ENCODE measurements around the gene GRIN2A. TPM values are rescaled to one million over a fixed set of nuclear protein-coding genes. Genes with fewer than 3 reads are reported as not detected.

GRIN2A gene
- polyA plus RNA-seq, 1 donor from 2014 or later = 0.11 TPM

DNA sequence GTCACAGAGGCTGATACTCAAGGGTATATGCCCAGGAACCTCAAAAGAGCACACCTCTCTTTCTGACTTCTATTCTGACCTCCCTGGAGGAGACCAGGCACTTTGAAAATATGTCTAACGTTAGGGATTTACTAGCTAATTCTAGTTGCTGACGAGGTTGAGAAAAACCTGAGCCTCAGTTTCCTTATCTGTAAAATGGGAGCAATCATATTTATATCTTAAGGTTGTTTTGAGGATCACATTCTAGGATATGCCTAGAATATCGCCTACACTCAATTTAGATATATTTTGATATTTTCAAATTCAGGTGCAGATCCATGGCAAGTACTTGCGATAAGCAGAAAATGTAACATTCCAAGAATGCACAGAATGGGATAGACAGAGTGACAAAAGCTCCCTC, 425.8 kb downstream of the GRIN2A start:
- no peak overlapping the region for H2AFZ ChIP-seq (ENCODE audit: low read depth, low read length)
- H3K9me2 ChIP-seq (ENCODE audit: insufficient read depth, low read length) = no peaks in the 10 kb centered on the region
- no peak overlapping the region for H3K27ac ChIP-seq (ENCODE audit: low read length)
- no peak for TF ChIP-seq EZH2 (IDR thresholded peaks at IDR 0.05; ENCODE audit: borderline replicate concordance, insufficient read depth, low read length, poor library complexity, severe bottlenecking)
- TF ChIP-seq MXI1 (conservative IDR thresholded peaks at IDR 0.05; ENCODE audit: poor library complexity, severe bottlenecking) = no peak
- no peak for TF ChIP-seq POLR2AphosphoS5 (IDR thresholded peaks at IDR 0.05)
- no peak for TF ChIP-seq SMC3 (conservative IDR thresholded peaks at IDR 0.05; ENCODE audit: poor library complexity)
- TF ChIP-seq EP300 (conservative IDR thresholded peaks at IDR 0.05; ENCODE audit: poor library complexity, severe bottlenecking) = no peak
- no peak for TF ChIP-seq RAD21 (conservative IDR thresholded peaks at IDR 0.05)
- TF ChIP-seq, protein P1, sequence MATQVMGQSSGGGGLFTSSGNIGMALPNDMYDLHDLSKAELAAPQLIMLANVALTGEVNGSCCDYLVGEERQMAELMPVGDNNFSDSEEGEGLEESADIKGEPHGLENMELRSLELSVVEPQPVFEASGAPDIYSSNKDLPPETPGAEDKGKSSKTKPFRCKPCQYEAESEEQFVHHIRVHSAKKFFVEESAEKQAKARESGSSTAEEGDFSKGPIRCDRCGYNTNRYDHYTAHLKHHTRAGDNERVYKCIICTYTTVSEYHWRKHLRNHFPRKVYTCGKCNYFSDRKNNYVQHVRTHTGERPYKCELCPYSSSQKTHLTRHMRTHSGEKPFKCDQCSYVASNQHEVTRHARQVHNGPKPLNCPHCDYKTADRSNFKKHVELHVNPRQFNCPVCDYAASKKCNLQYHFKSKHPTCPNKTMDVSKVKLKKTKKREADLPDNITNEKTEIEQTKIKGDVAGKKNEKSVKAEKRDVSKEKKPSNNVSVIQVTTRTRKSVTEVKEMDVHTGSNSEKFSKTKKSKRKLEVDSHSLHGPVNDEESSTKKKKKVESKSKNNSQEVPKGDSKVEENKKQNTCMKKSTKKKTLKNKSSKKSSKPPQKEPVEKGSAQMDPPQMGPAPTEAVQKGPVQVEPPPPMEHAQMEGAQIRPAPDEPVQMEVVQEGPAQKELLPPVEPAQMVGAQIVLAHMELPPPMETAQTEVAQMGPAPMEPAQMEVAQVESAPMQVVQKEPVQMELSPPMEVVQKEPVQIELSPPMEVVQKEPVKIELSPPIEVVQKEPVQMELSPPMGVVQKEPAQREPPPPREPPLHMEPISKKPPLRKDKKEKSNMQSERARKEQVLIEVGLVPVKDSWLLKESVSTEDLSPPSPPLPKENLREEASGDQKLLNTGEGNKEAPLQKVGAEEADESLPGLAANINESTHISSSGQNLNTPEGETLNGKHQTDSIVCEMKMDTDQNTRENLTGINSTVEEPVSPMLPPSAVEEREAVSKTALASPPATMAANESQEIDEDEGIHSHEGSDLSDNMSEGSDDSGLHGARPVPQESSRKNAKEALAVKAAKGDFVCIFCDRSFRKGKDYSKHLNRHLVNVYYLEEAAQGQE (IDR thresholded peaks at IDR 0.05; ENCODE audit: borderline replicate concordance) = no peak
- no peak for TF ChIP-seq TAF1 (IDR thresholded peaks at IDR 0.05; ENCODE audit: low read depth)
- TF ChIP-seq, protein P2, sequence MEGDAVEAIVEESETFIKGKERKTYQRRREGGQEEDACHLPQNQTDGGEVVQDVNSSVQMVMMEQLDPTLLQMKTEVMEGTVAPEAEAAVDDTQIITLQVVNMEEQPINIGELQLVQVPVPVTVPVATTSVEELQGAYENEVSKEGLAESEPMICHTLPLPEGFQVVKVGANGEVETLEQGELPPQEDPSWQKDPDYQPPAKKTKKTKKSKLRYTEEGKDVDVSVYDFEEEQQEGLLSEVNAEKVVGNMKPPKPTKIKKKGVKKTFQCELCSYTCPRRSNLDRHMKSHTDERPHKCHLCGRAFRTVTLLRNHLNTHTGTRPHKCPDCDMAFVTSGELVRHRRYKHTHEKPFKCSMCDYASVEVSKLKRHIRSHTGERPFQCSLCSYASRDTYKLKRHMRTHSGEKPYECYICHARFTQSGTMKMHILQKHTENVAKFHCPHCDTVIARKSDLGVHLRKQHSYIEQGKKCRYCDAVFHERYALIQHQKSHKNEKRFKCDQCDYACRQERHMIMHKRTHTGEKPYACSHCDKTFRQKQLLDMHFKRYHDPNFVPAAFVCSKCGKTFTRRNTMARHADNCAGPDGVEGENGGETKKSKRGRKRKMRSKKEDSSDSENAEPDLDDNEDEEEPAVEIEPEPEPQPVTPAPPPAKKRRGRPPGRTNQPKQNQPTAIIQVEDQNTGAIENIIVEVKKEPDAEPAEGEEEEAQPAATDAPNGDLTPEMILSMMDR (IDR thresholded peaks at IDR 0.05; ENCODE audit: poor library complexity, severe bottlenecking) = no peak
- no peaks in the 10 kb centered on the region for H3F3A ChIP-seq (ENCODE audit: insufficient read depth, low read length, poor library complexity, severe bottlenecking)
- no peak overlapping the region for H3K4me3 ChIP-seq (ENCODE audit: low read length)
- H3K4me2 ChIP-seq (ENCODE audit: low read length) = no peak overlapping the region
- H3K27me3 ChIP-seq (ENCODE audit: insufficient read depth, low read depth, low read length) = no peaks in the 10 kb centered on the region
- no peaks in the 10 kb centered on the region for H3K79me2 ChIP-seq (replicated peaks; ENCODE audit: insufficient read depth, low read length)
- no peaks in the 10 kb centered on the region for H3K36me3 ChIP-seq (ENCODE audit: insufficient read depth, low read length)
- no peak overlapping the region for H3K9ac ChIP-seq (ENCODE audit: low read length)
- no peaks in the 10 kb centered on the region for H3K9me3 ChIP-seq (ENCODE audit: low read length)
- H4K20me1 ChIP-seq (ENCODE audit: insufficient read depth) = no peaks in the 10 kb centered on the region

DNA sequence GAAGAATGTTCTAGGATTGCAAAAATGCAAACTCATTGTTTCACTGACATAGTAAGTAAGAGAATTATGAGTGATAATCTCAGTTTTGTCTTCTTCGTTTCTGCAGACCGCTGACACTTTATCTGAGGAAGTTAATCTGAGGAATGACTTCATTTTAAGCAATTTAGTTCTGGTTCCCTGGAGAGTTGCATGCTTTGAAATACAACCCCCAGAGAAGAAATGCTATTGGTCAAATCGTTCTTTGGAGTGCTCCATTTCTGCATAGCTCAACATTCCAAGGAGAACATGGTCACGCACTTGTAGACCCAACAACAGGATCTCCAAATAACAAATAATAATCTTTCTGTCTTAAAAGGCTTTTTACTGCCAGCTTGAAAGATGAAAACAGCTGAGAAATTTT, 427.1 kb downstream of the GRIN2A start:
- Histone ChIP-seq H2AFZ (ENCODE audit: low read depth, low read length) (no peak overlapping the region), H3F3A (ENCODE audit: insufficient read depth, low read length, poor library complexity, severe bottlenecking) (no peaks in the 10 kb centered on the region), H3K36me3 (ENCODE audit: insufficient read depth, low read length) (no peaks in the 10 kb centered on the region), H3K9me2 (ENCODE audit: insufficient read depth, low read length) (no peaks in the 10 kb centered on the region), H3K27me3 (ENCODE audit: insufficient read depth, low read depth, low read length) (no peaks in the 10 kb centered on the region), H3K27ac (ENCODE audit: low read length) (no peak overlapping the region), H4K20me1 (ENCODE audit: insufficient read depth) (no peaks in the 10 kb centered on the region), H3K9ac (ENCODE audit: low read length) (no peak overlapping the region), H3K4me2 (ENCODE audit: low read length) (no peak overlapping the region), H3K79me2 (replicated peaks; ENCODE audit: insufficient read depth, low read length) (no peaks in the 10 kb centered on the region), H3K4me3 (ENCODE audit: low read length) (no peak overlapping the region), H3K9me3 (ENCODE audit: low read length) (no peaks in the 10 kb centered on the region)
- TF ChIP-seq POLR2AphosphoS5 (IDR thresholded peaks at IDR 0.05) (no peak), SMC3 (conservative IDR thresholded peaks at IDR 0.05; ENCODE audit: poor library complexity) (no peak), EZH2 (IDR thresholded peaks at IDR 0.05; ENCODE audit: borderline replicate concordance, insufficient read depth, low read length, poor library complexity, severe bottlenecking) (no peak), MXI1 (conservative IDR thresholded peaks at IDR 0.05; ENCODE audit: poor library complexity, severe bottlenecking) (no peak), TAF1 (IDR thresholded peaks at IDR 0.05; ENCODE audit: low read depth) (no peak), RAD21 (conservative IDR thresholded peaks at IDR 0.05) (no peak), EP300 (conservative IDR thresholded peaks at IDR 0.05; ENCODE audit: poor library complexity, severe bottlenecking) (no peak)
- TF ChIP-seq, protein P2 (IDR thresholded peaks at IDR 0.05; ENCODE audit: poor library complexity, severe bottlenecking) = no peak
- TF ChIP-seq, protein P1 (IDR thresholded peaks at IDR 0.05; ENCODE audit: borderline replicate concordance) = no peak
